Endothelial cell of umbilical vein (primary cell): ENCODE measurements around the gene KCNG1. TPM values are rescaled to one million over a fixed set of nuclear protein-coding genes. Genes with fewer than 3 reads are reported as not detected.

Experiments used
- BruUV-seq: library from RNA; stranded (reverse); fragments of 400-500 nt; replicated peaks from 2 replicates; lab custom pipeline; 2021; lab: Mats Ljungman, UMichigan
- CTCF ChIA-PET: fragments of 300-600, 350-600 bp; sonication (Branson Sonifier 250); formaldehyde crosslinking; loops from one replicate; lab custom pipeline; 2021; ENCODE audit warnings: antibody characterized with exemption, inconsistent platforms; lab: Charles Lee
- POLR2A ChIA-PET: fragments of 300-600, 350-600 bp; sonication (Branson Sonifier 250); formaldehyde crosslinking; loops from one replicate; lab custom pipeline; 2021; ENCODE audit warnings: antibody characterized with exemption, inconsistent platforms; lab: Charles Lee
- DNase-seq: peaks from one replicate; pipeline ENCODE4 v3.0.0-alpha.2; 2011; ENCODE audit warnings: low read depth, low spot score
- FAIRE-seq: peaks from 2 replicates; lab custom pipeline; 2011; peaks lifted over from hg19 to GRCh38; lab: Jason Lieb, UNC
- H2AFZ ChIP-seq: 2 replicates; pipeline ENCODE4 v1.6.0; 2012; ENCODE audit warnings: low read depth, low read length, control low read depth, inconsistent platforms
- H3K27ac ChIP-seq: 2 replicates; pipeline ENCODE4 v1.5.1; 2011; ENCODE audit warnings: low read depth, mild to moderate bottlenecking, control low read depth, low read length, moderate library complexity; ENCODE audit not compliant: insufficient read depth
- H3K27me3 ChIP-seq, 2 experiments: 2 replicates each; pipeline versions ENCODE4 v1.6.0 to v1.6.1; 2011; ENCODE audit warnings: low read length in 2 of 2, mixed read lengths in 1 of 2; ENCODE audit not compliant: control insufficient read depth in 2 of 2, insufficient read depth in 2 of 2
- H3K36me3 ChIP-seq, 2 experiments: 2 replicates in 1 of 2; 3 replicates in 1 of 2; pipeline ENCODE4 v1.5.1; 2011; ENCODE audit warnings: low read length in 2 of 2, mild to moderate bottlenecking in 1 of 2, moderate library complexity in 1 of 2; ENCODE audit not compliant: control insufficient read depth in 2 of 2, insufficient read depth in 2 of 2; ENCODE audit errors: extremely low read depth in 1 of 2
- H3K4me1 ChIP-seq: 3 replicates; pipeline ENCODE4 v1.5.1; 2011; ENCODE audit warnings: mild to moderate bottlenecking, low read length; ENCODE audit not compliant: control insufficient read depth, insufficient read depth; ENCODE audit errors: extremely low read depth
- H3K4me2 ChIP-seq: 2 replicates; pipeline ENCODE4 v1.6.1; 2011; ENCODE audit warnings: low read length, control low read depth, mixed read lengths; ENCODE audit not compliant: insufficient read depth
- H3K4me3 ChIP-seq, 3 experiments: fragments of 200-600 bp in 1 of 3; sonication (generic), shearing (Covaris generic) in 1 of 3; replicated peaks in 1 of 3; 2 replicates each; pipeline ENCODE4 v1.5.1; 2011 to 2016; ENCODE audit warnings: control low read depth in 3 of 3, low read length in 3 of 3, mild to moderate bottlenecking in 2 of 3, inconsistent platforms in 1 of 3, low read depth in 1 of 3, moderate library complexity in 1 of 3; ENCODE audit not compliant: insufficient read depth in 1 of 3
- H3K79me2 ChIP-seq: 2 replicates; pipeline ENCODE4 v1.6.0; 2012; ENCODE audit warnings: low read length, inconsistent platforms; ENCODE audit not compliant: control insufficient read depth, insufficient read depth
- H3K9ac ChIP-seq: replicated peaks from 2 replicates; pipeline ENCODE3; 2011; ENCODE audit warnings: low read length, control low read depth; ENCODE audit not compliant: insufficient read depth; ENCODE audit errors: extremely low read depth
- H3K9me1 ChIP-seq: replicated peaks from 3 replicates; pipeline ENCODE4 v1.6.0; 2011; ENCODE audit warnings: mild to moderate bottlenecking, low read length; ENCODE audit not compliant: control insufficient read depth, insufficient read depth; ENCODE audit errors: extremely low read depth
- H3K9me3 ChIP-seq: replicated peaks from 2 replicates; pipeline ENCODE4 v1.5.1; 2012; ENCODE audit warnings: low read length, inconsistent platforms; ENCODE audit not compliant: control insufficient read depth, insufficient read depth
- H4K20me1 ChIP-seq: replicated peaks from 2 replicates; pipeline ENCODE3; 2011; ENCODE audit warnings: mild to moderate bottlenecking, low read length; ENCODE audit not compliant: control insufficient read depth, insufficient read depth; ENCODE audit errors: extremely low read depth
- FOS ChIP-seq: IDR thresholded peaks from 2 replicates; pipeline ENCODE4 v1.6.1; 2011; ENCODE audit warnings: mild to moderate bottlenecking, low read length, moderate library complexity, borderline replicate concordance; ENCODE audit not compliant: insufficient read depth
- GATA2 ChIP-seq: IDR thresholded peaks from 2 replicates; pipeline ENCODE4 v1.7.0; 2011; ENCODE audit warnings: low read depth, mild to moderate bottlenecking, moderate library complexity, mixed read lengths, low read length; ENCODE audit not compliant: insufficient read length, insufficient read depth
- JUN ChIP-seq: IDR thresholded peaks from 2 replicates; pipeline ENCODE4 v1.6.1; 2011; ENCODE audit warnings: borderline replicate concordance, low read depth; ENCODE audit not compliant: insufficient read length, insufficient read depth
- MAX ChIP-seq: IDR thresholded peaks from 2 replicates; pipeline ENCODE4 v1.6.1; 2011; ENCODE audit not compliant: insufficient read depth, insufficient read length
- MYC ChIP-seq: IDR thresholded peaks from one replicate; pipeline ENCODE4 v1.6.1; 2011; ENCODE audit warnings: mild to moderate bottlenecking, low read depth, low read length
- POLR2A ChIP-seq: IDR thresholded peaks from 2 replicates; pipeline ENCODE4 v1.6.1; 2012; ENCODE audit warnings: low read depth, mild to moderate bottlenecking, control low read depth, low read length
- POLR2AphosphoS5 ChIP-seq: IDR thresholded peaks from 2 replicates; pipeline ENCODE4 v1.6.1; 2012; ENCODE audit warnings: low read depth, mild to moderate bottlenecking, control low read depth, low read length, moderate library complexity; ENCODE audit not compliant: insufficient read depth
- dilution Hi-C: fragments of 300-500 bp; cut with MboI; formaldehyde crosslinking; loops from one replicate; pipeline ENCODE4 v1.15.0; 2019; ENCODE audit warnings: low sequenced_read_pairs; ENCODE audit not compliant: extremely low pct_ligation_motif_present
- intact Hi-C: fragments of 100-400 bp; cut with micrococcal nuclease; formaldehyde crosslinking; loops from one replicate; pipeline ENCODE4 v1.10.0; 2022
- polyA plus RNA-seq, 4 experiments: library from polyadenylated mRNA; depleted of rRNA in 3 of 4; stranded (reverse) in 3 of 4; unstranded in 1 of 4; fragments of >200 nt; gene quantifications; 2 replicates each; pipeline versions ENCODE4 v1.2.1 to v1.2.3, GENCODE V29; 2011 to 2012; ENCODE audit warnings: missing spikeins in 1 of 4
- total RNA-seq: library from RNA; stranded (reverse); gene quantifications from 2 replicates; pipeline ENCODE4 v1.2.3, GENCODE V29; 2021
- TF ChIP-seq, protein P1 (sequence below), 2 donors: IDR thresholded peaks; 1 replicate in 1 of 2; 2 replicates in 1 of 2; pipeline ENCODE4 v1.5.1; 2011; ENCODE audit warnings: low read length in 2 of 2, mild to moderate bottlenecking in 2 of 2, moderate library complexity in 2 of 2, control low read depth in 1 of 2, inconsistent platforms in 1 of 2, low read depth in 1 of 2; ENCODE audit not compliant: insufficient read depth in 1 of 2; ENCODE audit errors: extremely low read depth in 1 of 2

Gene KCNG1
- total and polyA plus RNA-seq, 2 donors (not counting 3 experiments of a cell fraction or from before 2014, with no cell fraction given): 0.22 to 1.1 TPM

DNA sequence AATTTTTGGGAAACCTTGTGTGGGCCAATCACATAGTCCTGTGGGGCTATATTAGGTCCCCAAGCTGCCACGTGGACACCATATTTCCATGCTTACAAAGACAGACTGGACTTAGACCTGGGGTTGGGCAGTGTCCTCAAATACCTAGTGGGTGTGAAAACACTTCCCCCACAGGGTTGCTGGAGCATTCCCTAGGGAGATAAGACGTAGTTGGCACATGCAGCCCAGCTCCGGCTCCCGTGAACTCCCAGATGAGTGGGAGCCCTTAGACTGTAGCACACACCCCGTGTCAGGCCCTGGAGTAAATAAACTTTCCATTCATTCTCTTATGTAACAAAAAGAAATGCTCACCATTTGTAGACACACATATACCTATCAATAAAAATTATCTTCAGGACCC is 14.2 kb downstream of the KCNG1 start:
- ChIA-PET POLR2A (no interaction called here), CTCF (interaction anchor here (1.1 kb wide), 2 partner anchors 12 kb away, joined by 3 read pairs; no protein-coding TSS in a partner anchor)
- Histone ChIP-seq H3K9me1 (no peaks in the 10 kb centered on the region), H3K27ac (no peak overlapping the region), H3K4me3 (no peak overlapping the region), H4K20me1 (no peaks in the 10 kb centered on the region), H3K4me2 (no peak overlapping the region), H3K9me3 (no peaks in the 10 kb centered on the region), H2AFZ (no peak overlapping the region), H3K36me3 (no peaks in the 10 kb centered on the region), H3K9ac (no peak overlapping the region), H3K27me3 (peaks cover 0 to 3% of the 10 kb centered on the region in 2 experiments), H3K4me1 (no peaks in the 10 kb centered on the region), H3K79me2 (no peaks in the 10 kb centered on the region)
- intact Hi-C loops: no loop called here
- DNase-seq (no peak), FAIRE-seq (no peak)
- no TSS peak for BruUV-seq
- TF ChIP-seq MYC: no peak
- no peak for TF ChIP-seq JUN
- TF ChIP-seq, protein P1, sequence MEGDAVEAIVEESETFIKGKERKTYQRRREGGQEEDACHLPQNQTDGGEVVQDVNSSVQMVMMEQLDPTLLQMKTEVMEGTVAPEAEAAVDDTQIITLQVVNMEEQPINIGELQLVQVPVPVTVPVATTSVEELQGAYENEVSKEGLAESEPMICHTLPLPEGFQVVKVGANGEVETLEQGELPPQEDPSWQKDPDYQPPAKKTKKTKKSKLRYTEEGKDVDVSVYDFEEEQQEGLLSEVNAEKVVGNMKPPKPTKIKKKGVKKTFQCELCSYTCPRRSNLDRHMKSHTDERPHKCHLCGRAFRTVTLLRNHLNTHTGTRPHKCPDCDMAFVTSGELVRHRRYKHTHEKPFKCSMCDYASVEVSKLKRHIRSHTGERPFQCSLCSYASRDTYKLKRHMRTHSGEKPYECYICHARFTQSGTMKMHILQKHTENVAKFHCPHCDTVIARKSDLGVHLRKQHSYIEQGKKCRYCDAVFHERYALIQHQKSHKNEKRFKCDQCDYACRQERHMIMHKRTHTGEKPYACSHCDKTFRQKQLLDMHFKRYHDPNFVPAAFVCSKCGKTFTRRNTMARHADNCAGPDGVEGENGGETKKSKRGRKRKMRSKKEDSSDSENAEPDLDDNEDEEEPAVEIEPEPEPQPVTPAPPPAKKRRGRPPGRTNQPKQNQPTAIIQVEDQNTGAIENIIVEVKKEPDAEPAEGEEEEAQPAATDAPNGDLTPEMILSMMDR (IDR thresholded peaks at IDR 0.05; ENCODE audit: extremely low read depth in 1 of 2, insufficient read depth in 1 of 2, low read depth in 1 of 2, low read length in 2 of 2): no peak
- TF ChIP-seq POLR2AphosphoS5: no peak
- TF ChIP-seq FOS: no peak
- TF ChIP-seq GATA2: no peak
- no peak for TF ChIP-seq MAX
- TF ChIP-seq POLR2A: no peak
- dilution Hi-C loops: no loop called here
